SK-N-SH (cell line): ENCODE results near the gene PALM3.

ENCODE experiments used
- CTCF ChIP-seq: fragments of 200-600 bp; sonication (generic); IDR thresholded peaks from 2 replicates; pipeline ENCODE4 v1.6.1; 2017; ENCODE audit warnings: antibody characterized with exemption, mild to moderate bottlenecking, moderate library complexity
- ELF1 ChIP-seq: IDR thresholded peaks from 2 replicates; pipeline ENCODE4 v1.4.0; 2012
- EP300 ChIP-seq, 2 experiments: IDR thresholded peaks; 2 replicates each; pipeline versions ENCODE4 v1.4.0 to v1.6.1; 2012; ENCODE audit warnings: borderline replicate concordance in 1 of 2, low read depth in 1 of 2, low read length in 1 of 2
- MAX ChIP-seq: IDR thresholded peaks from 2 replicates; pipeline ENCODE4 v1.4.0; 2012; ENCODE audit warnings: low read depth
- PBX3 ChIP-seq: IDR thresholded peaks from 2 replicates; pipeline ENCODE4; 2012
- POLR2AphosphoS5 ChIP-seq: IDR thresholded peaks from 2 replicates; pipeline ENCODE4 v1.6.1; 2012; ENCODE audit warnings: low read depth, low read length
- RAD21 ChIP-seq: IDR thresholded peaks from 2 replicates; pipeline ENCODE4 v1.6.1; 2012; ENCODE audit warnings: mild to moderate bottlenecking, low read length
- RCOR1 ChIP-seq: fragments of 150-350 bp; IDR thresholded peaks from 2 replicates; pipeline ENCODE4 v1.6.1; 2017; ENCODE audit warnings: antibody characterized with exemption, low read length
- RFX5 ChIP-seq: IDR thresholded peaks from 2 replicates; pipeline ENCODE4 v1.6.1; 2012; ENCODE audit warnings: mild to moderate bottlenecking, improper control_type of control experiment, low read length
- SMC3 ChIP-seq: IDR thresholded peaks from 2 replicates; pipeline ENCODE4 v1.6.1; 2012; ENCODE audit warnings: low read depth, low read length, improper control_type of control experiment
- TAF1 ChIP-seq: IDR thresholded peaks from 2 replicates; pipeline ENCODE4 v1.6.1; 2012; ENCODE audit warnings: low read depth, mild to moderate bottlenecking, low read length, moderate library complexity, borderline replicate concordance
- USF2 ChIP-seq: fragments of 150-350 bp; IDR thresholded peaks from 2 replicates; pipeline ENCODE4 v1.6.1; 2017; ENCODE audit warnings: antibody characterized with exemption, low read length, low read depth, borderline replicate concordance
- YY1 ChIP-seq: IDR thresholded peaks from 2 replicates; pipeline ENCODE4 v1.4.0; 2012; ENCODE audit warnings: low read depth, mild to moderate bottlenecking
- ZBTB33 ChIP-seq: IDR thresholded peaks from 2 replicates; pipeline ENCODE4 v1.4.0; 2012; ENCODE audit warnings: low read depth, borderline replicate concordance

GRCh38 chr19:14091813-14092462 is 30.1 kb upstream of the PALM3 start:
- TF ChIP-seq CTCF (no peak), RFX5 (no peak), POLR2AphosphoS5 (no peak), YY1 (no peak), TAF1 (no peak), SMC3 (no peak), RAD21 (no peak), EP300 (IDR thresholded peaks at IDR 0.05; ENCODE audit: borderline replicate concordance in 1 of 2, low read depth in 1 of 2, low read length in 1 of 2) (no peak), ELF1 (no peak), RCOR1 (no peak), USF2 (no peak), MAX (no peak), PBX3 (peak; percentile 45), ZBTB33 (no peak)
